ENCODE measurements around the gene KCNJ18. TPM values are rescaled to one million over a fixed set of nuclear protein-coding genes. Genes with fewer than 3 reads are reported as not detected.
"Not testable (repeated sequence)": the region's sequence is repeated elsewhere in the genome, so short reads cannot be mapped to it uniquely, and the experiment has no call there.

KCNJ18 gene
- not detected in 2 replicates for total RNA-seq

DNA sequence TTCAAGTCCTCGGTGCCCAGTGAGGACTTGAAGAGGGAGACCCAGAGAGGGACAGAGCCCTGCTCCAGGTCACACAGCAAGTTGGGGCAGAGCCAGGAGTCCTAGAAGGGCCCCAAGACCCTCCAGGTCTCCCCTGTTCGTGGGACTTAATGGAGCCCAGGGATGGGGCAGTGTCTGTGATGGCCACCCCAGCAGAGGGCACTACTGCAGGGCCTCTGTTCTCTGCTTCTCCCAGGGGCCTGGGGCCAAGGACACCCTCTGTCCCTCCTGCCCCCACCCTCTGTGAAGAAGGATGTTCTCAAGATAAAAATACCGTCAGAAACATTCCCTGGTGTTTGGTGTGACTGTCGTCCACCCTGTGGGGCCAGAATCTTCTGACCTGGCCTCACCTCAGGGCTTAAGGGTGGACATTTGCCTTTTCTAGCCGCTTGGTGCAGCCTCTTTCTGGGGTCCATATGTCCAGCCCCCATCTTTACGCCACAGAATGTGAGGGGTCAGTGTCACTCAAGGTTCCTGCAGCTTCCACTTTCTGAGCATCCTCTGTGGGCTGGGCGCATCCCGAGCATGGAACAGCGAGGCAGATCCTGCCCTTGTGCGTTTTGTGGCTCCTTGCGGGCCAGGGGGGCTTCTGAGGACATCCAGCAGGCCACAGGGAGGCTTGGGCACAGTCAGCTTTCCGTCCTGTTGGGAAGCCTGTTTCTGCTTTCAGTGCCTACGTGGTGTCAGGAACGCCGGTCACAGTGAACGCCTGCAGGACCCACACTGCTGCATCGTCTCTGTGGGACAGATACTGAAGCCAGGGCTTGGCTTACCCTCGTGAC, at the start of gene KCNJ18:
KCNJ18 (plus strand) TSS at position 641 of the 821 bp plus-strand sequence. CDS start 10,264 bp downstream, outside the sequence.
- H3K4me3 Mint-ChIP-seq (ENCODE audit: low read depth); H3K27me3 Mint-ChIP-seq (ENCODE audit: low read depth); H3K36me3 Mint-ChIP-seq (ENCODE audit: low read depth); DNase-seq (ENCODE audit: low spot score); H3K4me1 Mint-ChIP-seq (ENCODE audit: low read depth); intact Hi-C loops (cut with micrococcal nuclease); H3K27ac Mint-ChIP-seq: not testable (repeated sequence)
- H3K9me3 Mint-ChIP-seq = peaks cover 11% of the 10 kb centered on the region

DNA sequence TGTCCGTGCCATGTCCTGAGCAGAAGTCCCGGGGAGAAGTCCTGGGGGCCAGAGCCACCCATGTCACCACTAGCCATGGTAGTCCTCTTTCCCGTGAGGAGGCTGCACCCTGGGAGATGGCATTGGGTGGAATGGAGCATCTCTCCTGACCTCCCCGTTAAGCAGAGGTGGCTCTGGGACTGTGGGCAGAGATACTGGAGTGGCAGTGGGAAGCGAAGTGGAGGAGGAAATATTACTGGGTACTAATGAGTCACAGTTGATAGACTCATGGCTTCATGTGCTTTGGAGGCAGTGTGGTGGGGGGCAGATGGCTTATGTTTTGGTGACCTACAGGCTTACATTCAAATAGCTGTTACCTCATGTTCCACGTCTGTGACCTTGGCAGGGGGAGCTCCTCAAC, 44.2 kb upstream of the KCNJ18 start:
- H3K36me3 Mint-ChIP-seq (ENCODE audit: low read depth); H3K4me1 Mint-ChIP-seq (ENCODE audit: low read depth); H3K4me3 Mint-ChIP-seq (ENCODE audit: low read depth); DNase-seq (ENCODE audit: low spot score); H3K27me3 Mint-ChIP-seq (ENCODE audit: low read depth); H3K27ac Mint-ChIP-seq; intact Hi-C loops (cut with micrococcal nuclease): not testable (repeated sequence)
- peaks cover 12% of the 10 kb centered on the region for H3K9me3 Mint-ChIP-seq

DNA sequence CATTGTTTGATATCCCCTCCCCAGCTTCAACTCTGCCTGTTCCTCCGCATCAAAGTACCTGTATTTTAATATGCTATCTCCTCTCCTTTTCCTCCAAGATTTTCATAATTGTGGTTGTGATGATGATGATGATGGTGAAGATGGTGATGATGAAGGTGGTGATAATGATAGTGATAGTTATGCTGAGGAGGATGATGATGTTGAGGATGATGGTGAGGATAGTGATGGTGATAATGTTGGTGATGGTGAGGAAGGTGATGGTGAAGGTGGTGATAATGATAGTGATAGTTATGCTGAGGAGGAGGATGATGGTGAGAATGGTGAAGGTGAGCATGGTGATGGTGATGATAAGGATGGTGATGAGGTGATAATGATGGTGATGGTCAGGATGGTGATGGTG, 42.3 kb upstream of the KCNJ18 start:
- H3K36me3 Mint-ChIP-seq (ENCODE audit: low read depth); H3K4me1 Mint-ChIP-seq (ENCODE audit: low read depth); H3K4me3 Mint-ChIP-seq (ENCODE audit: low read depth); H3K27me3 Mint-ChIP-seq (ENCODE audit: low read depth); H3K27ac Mint-ChIP-seq; DNase-seq (ENCODE audit: low spot score); intact Hi-C loops (cut with micrococcal nuclease): not testable (repeated sequence)
- peaks cover 12% of the 10 kb centered on the region for H3K9me3 Mint-ChIP-seq

DNA sequence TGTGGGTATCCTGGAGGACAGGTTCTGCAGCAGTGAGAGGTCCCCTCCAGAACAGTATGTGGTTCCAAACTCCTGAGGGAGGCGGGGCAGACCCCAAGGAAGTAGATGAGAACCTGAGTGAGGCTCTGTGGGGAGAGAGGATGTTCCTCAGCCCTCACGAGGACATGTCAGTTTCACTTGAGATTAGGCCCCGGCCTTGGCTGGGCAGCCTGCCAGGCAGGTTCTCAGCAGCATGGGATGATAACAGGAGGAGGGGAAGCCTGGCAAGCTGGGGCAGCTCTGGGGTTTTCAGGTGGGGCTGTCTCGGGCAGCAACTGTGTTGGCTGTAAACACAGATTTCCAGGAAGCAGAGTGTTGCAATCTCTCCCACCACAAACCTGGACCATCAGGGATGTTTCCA, 40.3 kb upstream of the KCNJ18 start:
- intact Hi-C loops (cut with micrococcal nuclease); H3K4me1 Mint-ChIP-seq (ENCODE audit: low read depth); H3K27me3 Mint-ChIP-seq (ENCODE audit: low read depth); H3K4me3 Mint-ChIP-seq (ENCODE audit: low read depth); H3K36me3 Mint-ChIP-seq (ENCODE audit: low read depth); H3K27ac Mint-ChIP-seq; DNase-seq (ENCODE audit: low spot score): not testable (repeated sequence)
- peaks cover 12% of the 10 kb centered on the region for H3K9me3 Mint-ChIP-seq

DNA sequence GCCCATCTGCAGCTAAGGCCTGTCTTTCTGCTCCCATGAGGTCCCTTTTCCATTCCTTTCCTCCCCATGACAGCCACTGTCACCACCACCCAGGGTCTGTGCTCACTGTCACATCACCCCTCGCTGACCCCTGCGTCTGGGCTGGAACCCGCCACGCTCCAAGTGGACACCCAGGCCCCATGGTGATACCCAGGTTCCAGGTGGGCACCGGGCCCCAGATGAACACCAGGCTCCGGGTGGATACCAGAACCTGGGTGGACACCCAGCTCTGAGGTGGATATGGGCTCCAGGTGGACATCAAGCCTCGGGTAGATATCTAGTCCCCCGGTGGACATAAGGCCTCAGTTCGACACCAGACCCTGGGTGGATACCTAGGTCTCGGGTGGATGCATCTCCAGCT, 39.1 kb upstream of the KCNJ18 start:
- H3K9me3 Mint-ChIP-seq = peaks cover 12% of the 10 kb centered on the region
- H3K27me3 Mint-ChIP-seq (ENCODE audit: low read depth); H3K4me1 Mint-ChIP-seq (ENCODE audit: low read depth); H3K4me3 Mint-ChIP-seq (ENCODE audit: low read depth); DNase-seq (ENCODE audit: low spot score); H3K27ac Mint-ChIP-seq; intact Hi-C loops (cut with micrococcal nuclease); H3K36me3 Mint-ChIP-seq (ENCODE audit: low read depth): not testable (repeated sequence)

DNA sequence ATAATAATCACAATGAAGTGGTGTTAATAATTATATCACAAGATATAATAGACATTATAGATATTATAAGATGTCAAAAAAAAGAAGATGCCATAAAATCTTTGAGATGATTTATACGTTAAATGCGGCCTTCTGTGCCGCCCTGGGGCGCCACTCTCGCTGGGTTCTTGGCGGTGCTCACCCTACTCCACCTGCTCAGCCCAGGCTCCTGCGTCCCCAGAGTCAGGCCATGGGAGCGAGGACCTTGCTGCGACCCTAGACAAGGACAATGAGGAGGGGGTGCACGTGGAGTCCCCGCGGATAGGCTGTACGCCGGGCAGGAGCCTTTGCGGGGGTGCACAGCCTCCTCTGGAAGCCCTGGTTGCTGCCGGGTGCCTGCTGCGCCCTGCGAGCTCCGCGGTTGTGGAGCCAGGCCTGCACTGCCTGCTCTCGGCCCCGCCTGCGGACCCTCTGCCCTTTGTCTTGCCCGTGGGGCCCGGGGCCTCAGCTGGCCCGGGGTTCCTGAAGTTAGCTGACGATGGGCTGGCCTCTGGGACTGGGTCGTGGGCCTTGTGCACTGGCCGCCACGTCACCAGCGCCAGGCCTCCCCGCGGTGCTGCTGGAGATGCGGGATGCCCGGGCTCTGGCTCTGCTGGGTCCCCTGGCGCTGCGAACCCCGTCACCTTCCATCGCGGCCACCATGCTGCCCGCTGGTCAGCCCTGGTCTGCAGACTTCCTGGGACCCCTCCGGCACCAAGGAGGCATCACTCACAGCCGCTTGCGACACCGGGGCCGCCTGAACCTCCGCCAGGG, 35.6 kb upstream of the KCNJ18 start:
- H3K4me1 Mint-ChIP-seq (ENCODE audit: low read depth); H3K27me3 Mint-ChIP-seq (ENCODE audit: low read depth); H3K36me3 Mint-ChIP-seq (ENCODE audit: low read depth); H3K9me3 Mint-ChIP-seq; H3K27ac Mint-ChIP-seq; intact Hi-C loops (cut with micrococcal nuclease); H3K4me3 Mint-ChIP-seq (ENCODE audit: low read depth); DNase-seq (ENCODE audit: low spot score): not testable (repeated sequence)

DNA sequence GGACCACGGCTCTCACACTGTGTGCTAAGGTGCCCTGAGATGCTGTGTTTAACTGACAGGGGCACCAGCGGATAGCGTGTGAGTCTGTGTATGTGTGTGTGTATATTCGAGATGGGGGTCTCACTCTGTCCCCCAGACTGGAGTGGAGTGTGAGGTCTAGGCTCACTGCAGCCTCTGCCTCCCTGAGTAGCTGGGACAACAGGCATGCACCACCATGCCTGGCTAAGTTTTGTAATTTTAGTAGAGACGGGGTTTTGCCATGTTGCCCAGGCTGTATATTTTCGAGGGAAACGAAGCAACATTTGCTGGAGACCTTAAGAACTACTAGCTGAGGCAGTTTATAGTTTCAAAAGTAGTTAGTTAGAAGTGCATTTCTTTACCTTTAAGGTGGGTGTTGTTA, 32.7 kb upstream of the KCNJ18 start:
- H3K4me1 Mint-ChIP-seq (ENCODE audit: low read depth); DNase-seq (ENCODE audit: low spot score); H3K36me3 Mint-ChIP-seq (ENCODE audit: low read depth); H3K4me3 Mint-ChIP-seq (ENCODE audit: low read depth); H3K27ac Mint-ChIP-seq; H3K27me3 Mint-ChIP-seq (ENCODE audit: low read depth); intact Hi-C loops (cut with micrococcal nuclease): not testable (repeated sequence)
- peaks cover 15% of the 10 kb centered on the region for H3K9me3 Mint-ChIP-seq

DNA sequence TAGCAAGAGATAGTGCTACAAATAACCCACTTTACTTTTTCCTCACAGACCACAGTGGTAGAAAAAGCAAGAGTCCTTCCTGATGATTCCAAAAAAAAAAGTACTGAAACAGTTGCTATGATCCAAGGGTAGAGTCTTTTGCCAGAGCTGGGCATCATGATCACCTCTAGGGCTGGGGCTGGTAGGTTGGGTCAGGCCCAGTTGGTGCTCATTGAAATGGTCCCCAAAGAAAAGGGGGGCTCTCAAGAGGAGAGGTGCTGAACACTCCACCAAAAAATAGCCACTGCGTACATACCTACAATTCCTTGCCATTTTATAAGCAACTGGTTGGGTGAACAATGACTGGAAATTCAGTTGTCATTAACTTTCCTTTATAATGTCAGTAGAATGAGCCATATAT, 30.9 kb upstream of the KCNJ18 start:
- intact Hi-C loops (cut with micrococcal nuclease); H3K36me3 Mint-ChIP-seq (ENCODE audit: low read depth); DNase-seq (ENCODE audit: low spot score); H3K27ac Mint-ChIP-seq; H3K4me3 Mint-ChIP-seq (ENCODE audit: low read depth); H3K27me3 Mint-ChIP-seq (ENCODE audit: low read depth); H3K4me1 Mint-ChIP-seq (ENCODE audit: low read depth): not testable (repeated sequence)
- peaks cover 15% of the 10 kb centered on the region for H3K9me3 Mint-ChIP-seq

DNA sequence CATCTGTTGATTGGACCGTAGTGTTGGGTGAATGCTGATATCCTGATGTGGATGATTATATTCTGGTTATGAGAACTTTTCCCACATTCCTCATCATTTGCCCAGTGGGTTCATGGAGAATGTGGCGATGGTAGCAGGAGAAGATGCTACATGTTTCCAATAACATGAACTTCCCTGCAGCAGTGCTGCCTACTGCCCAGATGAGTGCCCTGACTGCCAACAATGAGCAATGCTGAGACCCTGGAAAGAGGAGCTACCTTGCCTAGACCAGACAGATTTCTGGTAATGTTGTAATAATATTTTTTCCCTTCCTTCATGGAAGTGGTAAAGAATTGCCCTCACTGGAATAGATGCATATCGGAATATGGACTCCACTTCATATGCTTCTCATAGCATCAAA, 29.2 kb upstream of the KCNJ18 start:
- H3K4me3 Mint-ChIP-seq (ENCODE audit: low read depth); H3K27ac Mint-ChIP-seq; H3K36me3 Mint-ChIP-seq (ENCODE audit: low read depth); intact Hi-C loops (cut with micrococcal nuclease); H3K27me3 Mint-ChIP-seq (ENCODE audit: low read depth); H3K4me1 Mint-ChIP-seq (ENCODE audit: low read depth); DNase-seq (ENCODE audit: low spot score): not testable (repeated sequence)
- peaks cover 24% of the 10 kb centered on the region for H3K9me3 Mint-ChIP-seq

DNA sequence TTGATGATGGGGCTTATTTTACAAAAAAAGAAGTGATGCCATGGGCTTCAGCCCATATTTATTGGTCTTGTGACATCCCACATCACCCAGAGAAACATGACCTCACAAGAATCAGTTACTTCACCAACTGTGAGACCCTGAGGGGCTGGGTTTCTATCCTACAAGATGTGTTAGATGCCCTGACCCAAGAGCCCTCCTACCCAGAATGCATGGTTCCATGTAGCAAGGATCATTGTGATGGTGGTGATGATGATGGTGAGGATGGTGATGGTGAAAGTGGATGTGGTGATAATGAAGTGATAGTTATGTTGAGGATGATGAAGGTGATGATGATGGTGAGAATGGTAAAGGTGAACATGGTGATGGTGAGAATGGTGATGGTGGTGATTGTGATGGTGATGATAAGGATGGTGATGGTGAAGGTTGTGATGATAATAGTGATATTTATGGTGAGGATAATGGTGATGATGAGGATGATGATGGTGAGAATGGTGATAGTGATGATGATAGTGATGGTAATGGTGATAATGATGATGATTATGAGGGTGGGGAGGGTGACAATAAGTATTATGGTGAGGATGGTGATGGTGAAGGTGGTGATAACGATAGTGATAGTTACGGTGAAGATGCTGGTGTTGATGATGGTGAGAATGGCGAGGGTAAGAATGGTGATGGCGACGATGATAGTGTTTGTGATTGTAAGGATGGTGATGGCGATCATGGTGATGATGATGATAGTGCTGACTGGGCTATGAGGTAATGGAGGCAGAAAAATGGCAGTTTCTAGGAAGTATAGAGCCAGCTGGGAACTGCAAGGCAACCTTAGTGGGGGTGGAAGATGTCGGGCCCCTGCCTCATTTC, 28.5 kb upstream of the KCNJ18 start:
- intact Hi-C loops (cut with micrococcal nuclease); H3K4me3 Mint-ChIP-seq (ENCODE audit: low read depth); DNase-seq (ENCODE audit: low spot score); H3K36me3 Mint-ChIP-seq (ENCODE audit: low read depth); H3K27me3 Mint-ChIP-seq (ENCODE audit: low read depth); H3K27ac Mint-ChIP-seq; H3K4me1 Mint-ChIP-seq (ENCODE audit: low read depth): not testable (repeated sequence)
- peaks cover 24% of the 10 kb centered on the region for H3K9me3 Mint-ChIP-seq

DNA sequence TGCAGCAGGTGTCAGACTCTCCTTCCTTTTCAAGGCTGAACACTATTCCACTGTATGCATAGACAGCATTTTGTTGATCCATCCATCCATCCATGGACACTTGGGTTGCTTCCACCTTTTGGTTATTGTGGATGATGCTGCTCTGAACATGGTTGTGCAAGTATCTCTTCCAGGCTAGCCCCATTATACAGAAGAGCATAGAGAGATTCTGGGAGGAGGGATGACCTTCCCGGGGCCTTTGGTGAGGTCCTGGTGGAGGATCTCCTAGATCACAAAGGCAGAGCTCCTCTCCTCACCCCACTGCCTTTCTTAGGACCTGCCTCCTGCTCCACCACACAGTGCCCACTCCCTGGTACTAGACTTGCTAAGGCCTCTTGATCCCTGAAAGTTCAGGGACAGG, 27.2 kb upstream of the KCNJ18 start:
- H3K27me3 Mint-ChIP-seq (ENCODE audit: low read depth); H3K36me3 Mint-ChIP-seq (ENCODE audit: low read depth); H3K4me1 Mint-ChIP-seq (ENCODE audit: low read depth); H3K4me3 Mint-ChIP-seq (ENCODE audit: low read depth); DNase-seq (ENCODE audit: low spot score); intact Hi-C loops (cut with micrococcal nuclease); H3K27ac Mint-ChIP-seq: not testable (repeated sequence)
- H3K9me3 Mint-ChIP-seq = peaks cover 24% of the 10 kb centered on the region

DNA sequence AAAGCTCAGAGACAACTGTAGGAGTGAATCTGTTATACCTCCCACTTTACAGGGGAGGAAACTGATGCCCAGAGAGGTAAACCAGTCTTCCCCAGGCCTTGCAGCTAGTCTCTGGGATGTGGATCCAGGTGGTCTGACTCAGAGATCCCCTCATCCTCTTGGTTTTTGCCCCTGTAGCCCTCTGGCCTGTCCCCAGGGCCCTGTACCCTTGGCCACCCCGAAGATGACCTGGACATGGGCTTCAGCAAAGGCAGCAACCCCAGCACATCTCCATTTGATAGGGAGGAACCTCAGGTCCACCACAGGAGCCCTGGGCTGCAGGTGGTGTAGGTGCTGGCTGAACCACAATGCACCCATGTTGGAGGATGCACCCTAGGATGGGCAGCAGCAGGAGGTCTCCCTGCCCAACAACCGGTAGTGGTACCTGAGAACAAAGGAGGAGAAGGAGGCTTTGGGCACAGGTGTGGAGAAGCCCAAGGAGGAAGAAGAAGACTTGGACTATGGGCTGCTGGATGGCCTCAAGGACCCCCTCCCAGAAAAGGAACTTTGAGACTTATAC, 26.3 kb upstream of the KCNJ18 start:
- H3K4me1 Mint-ChIP-seq (ENCODE audit: low read depth); H3K36me3 Mint-ChIP-seq (ENCODE audit: low read depth); DNase-seq (ENCODE audit: low spot score); intact Hi-C loops (cut with micrococcal nuclease); H3K4me3 Mint-ChIP-seq (ENCODE audit: low read depth); H3K27me3 Mint-ChIP-seq (ENCODE audit: low read depth); H3K27ac Mint-ChIP-seq: not testable (repeated sequence)
- H3K9me3 Mint-ChIP-seq = peaks cover 24% of the 10 kb centered on the region
